NCI-H2196 treated with DMSO at 0.1 percent for 48 hours (cell line): ENCODE measurements around the gene OR3A1.
"Not testable (repeated sequence)": the region's sequence is repeated elsewhere in the genome, so short reads cannot be mapped to it uniquely, and the experiment has no call there.

Experiments
- DNase-seq: peaks from one replicate; lab custom pipeline; 2025; ENCODE audit not compliant: unreplicated experiment; lab: John Stamatoyannopoulos, UW

Gene OR3A1, protein sequence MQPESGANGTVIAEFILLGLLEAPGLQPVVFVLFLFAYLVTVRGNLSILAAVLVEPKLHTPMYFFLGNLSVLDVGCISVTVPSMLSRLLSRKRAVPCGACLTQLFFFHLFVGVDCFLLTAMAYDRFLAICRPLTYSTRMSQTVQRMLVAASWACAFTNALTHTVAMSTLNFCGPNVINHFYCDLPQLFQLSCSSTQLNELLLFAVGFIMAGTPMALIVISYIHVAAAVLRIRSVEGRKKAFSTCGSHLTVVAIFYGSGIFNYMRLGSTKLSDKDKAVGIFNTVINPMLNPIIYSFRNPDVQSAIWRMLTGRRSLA

DNA sequence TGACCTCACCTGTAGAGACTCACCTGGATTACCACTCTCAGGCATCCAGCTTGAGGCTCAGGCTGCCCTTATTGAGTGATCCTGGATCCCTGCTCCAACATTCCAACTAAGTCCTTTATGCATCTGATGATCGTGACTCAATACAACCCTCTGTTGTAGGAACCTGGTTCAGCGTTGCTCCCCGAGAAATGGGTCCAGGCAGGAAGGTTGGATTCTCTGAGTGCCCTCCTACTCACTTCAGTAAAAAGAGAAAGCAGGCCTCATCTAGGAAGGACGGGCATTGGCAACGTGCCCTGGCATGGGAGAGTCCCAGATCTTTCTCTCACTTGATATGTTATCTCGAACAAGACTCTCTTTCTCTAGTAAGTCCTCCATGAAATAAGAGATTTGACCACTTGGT lies at the start of gene OR3A1:
TSS of gene OR3A1 (minus strand) at position 101 of the 400 bp plus-strand sequence. CDS start 5,778 bp downstream, outside the sequence.
- no peak for DNase-seq

DNA sequence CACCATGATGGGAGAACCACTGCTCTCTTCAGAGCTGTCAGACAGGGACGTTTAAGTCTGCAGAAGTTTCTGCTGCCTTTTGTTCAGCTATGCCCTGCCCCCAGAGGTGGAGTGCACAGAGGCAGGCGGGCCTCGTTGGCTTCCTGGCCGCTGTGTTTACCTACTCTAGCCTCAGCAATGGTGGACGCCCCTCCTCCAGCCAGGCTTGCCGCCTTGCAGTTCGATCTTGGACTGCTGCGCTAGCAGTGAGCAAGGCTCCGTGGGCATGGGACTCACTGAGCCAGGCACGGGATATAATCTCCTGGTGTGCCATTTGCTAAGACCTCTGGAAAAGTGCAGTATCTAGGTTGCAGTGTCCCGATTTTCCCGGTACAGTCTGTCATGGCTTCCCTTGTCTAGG lies 44.6 kb upstream of the OR3A1 start:
- not testable (repeated sequence) for DNase-seq

DNA sequence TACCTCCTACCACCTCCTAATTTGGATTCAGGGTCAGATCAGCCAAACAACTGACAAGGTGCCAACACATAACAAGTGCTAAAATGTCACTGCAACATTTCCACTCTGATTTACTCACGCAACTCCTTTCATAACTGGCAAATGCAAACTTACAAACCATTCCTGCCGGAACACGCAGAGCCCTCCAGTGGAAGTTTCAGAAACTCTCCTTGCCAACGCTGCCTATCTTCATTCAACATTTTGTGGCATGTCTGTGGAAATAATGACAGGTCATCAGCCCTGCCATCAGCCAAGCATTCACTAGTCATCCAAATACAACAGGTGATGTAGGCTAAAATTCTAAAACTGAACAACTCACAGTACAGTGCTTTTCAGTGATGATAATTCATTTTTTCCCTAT lies 37.7 kb upstream of the OR3A1 start:
- no peak for DNase-seq

DNA sequence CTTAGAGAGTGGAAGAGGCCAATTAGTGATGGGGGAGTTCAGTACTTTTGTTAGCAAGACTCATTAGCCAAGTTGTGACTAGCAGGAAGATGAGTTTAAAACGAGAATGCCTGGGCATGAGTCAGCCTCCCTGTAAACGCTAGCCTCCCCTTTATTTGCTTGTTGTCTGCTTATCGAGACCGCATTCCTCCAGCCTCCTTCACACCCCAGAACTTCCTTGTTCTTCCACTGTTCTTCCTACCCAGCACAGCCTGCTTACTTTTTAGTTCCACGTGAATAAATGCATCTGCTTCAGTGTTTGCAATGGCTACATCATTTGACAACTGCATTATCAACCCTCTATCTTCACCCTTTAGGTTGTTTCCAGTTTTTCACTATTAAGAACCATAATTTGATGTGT lies 20.2 kb upstream of the OR3A1 start:
- no peak for DNase-seq

DNA sequence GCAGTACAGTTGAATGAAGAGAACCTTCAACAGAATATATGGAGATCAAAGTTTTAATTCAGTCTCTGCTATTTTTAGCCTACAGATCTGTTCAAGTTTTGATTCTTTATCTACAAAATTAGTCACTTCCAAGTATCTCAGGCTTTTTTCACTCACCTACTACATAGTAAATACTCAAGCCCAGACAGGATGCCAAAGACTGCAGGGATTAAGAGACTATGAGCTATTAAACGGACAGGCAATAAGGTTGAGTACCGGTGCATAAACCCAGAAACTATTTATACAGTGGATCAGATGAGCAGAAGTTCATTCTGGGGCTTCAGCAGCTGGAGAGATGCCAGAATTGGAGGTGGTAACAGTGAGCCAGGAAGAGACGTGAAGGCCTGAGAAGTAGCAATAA lies 18.7 kb upstream of the OR3A1 start:
- DNase-seq, result no peak

DNA sequence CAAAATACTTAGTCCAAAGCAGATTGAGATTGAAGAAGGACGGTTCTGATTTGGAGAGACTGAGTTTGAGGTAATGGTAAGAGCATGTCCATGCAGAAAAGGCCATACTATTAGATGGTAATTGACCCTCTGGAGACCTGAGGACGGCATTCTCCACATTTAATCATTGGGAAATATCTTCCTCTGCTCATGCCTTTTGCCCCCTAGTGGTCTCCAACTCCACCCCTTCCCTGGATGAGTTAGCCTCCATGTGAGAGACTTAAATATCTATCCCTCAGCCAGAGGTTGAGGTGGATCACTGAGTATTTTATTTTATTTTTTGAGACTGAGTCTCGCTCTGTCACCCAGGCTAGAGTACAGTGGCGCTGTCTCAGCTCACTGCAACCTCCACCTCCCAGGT lies 10.4 kb upstream of the OR3A1 start:
- DNase-seq, result no peak

DNA sequence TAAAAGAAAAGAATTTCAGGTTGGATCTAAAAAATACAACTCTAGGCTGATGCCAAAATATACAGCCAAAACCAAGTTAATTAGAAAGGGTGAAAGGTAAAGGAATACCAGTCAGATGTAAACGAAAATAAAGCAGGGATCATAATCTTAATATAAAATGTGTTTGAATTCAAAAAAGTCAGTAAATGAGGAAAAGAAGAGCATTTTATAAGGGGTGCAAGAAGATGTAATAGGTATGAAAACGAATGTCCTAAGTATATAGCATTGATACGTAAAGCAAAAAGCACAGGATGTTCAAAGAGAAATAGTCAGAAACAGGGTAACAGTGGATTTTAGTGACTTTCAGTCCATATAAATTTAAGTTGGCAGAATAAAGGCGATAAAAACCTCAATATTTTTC lies 2.5 kb downstream of the OR3A1 start:
- DNase-seq, result no peak

DNA sequence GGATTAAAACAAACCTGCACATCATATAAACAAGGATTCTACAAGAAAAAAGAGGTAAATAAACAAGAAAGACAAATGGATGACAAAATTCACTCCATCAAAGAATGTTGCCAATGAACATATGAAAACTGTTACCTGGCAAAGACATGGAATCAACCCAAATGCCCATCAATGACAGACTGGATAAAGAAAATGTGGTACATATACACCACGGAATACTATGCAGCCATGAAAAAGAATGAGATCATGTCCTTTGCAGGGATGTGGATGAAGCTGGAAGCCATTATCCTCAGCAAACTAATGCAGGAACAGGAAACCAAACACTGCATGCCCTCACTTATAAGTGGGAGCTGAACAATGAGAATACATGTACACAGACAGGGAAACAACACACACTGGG lies 4.6 kb downstream of the OR3A1 start:
- not testable (repeated sequence) for DNase-seq

DNA sequence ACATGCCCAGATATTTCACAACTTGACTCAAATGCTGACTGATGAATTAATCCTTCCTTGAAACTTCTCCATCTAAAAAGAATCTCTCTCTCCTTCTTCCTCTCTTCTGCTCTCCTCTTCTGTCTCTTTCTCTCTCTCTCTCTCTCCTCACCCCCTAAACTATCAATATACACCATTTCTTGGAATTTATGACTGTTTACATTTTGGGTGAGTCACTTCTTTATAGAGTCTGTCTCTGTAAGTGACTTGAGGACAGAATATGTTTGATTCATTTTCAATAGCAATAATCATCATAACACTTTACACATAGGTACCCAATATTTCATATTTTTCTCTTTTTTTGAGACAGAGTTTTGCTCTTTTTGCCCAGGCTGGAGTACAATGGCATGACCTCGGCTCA lies 15.3 kb downstream of the OR3A1 start:
- DNase-seq, result no peak

DNA sequence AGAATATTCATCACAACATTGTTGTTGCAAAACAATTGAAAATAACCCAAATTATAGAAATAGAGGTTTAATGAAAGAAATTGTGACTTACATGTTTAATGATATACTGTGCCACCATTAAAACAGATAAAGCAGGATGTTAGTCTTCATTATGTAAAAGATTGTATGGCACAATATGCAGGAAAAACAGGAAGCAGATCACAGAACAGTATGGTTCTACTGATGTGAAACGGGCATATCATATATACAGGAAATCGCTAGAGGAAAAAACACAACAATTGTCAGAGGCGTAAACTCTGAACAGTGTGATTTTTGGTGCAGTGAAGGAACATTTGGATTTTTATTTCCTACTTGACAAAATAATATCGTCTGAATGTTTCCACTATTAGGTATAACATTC lies 22.0 kb downstream of the OR3A1 start:
- DNase-seq, result no peak

DNA sequence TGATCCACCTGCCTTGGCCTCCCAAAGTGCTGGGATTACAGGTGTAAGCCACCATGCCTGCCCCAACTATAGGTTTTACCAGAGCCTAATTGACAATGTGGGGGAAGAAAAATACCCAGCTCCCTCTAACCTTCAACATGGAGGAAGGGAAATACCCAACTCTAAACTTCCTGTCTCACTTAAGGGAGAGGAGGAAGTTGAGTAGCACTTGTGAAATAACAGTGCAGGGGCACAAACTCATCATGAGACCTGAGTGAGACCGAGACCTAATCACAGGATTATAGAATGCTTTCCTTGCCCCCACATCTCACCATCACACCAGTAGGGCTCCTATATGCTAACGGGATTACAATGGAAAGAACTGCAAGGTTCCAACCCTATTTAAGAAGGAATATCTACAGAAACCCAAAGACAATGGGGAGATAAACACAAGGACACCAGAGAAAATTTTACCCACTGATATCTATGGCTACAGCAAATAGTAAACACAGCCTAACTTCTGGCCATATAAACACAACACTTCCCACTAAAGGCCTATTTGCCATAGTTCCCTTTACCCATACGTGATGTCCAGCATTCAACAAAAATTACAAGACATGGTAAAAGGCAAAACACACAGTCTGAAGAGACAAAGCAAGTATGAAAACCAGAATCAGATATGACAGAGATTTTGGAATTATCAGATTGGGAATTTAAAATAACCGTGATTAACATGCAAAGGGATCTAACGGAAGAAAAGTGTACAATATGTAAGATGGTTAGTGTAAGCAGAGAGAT lies 26.9 kb downstream of the OR3A1 start:
- no peak for DNase-seq

DNA sequence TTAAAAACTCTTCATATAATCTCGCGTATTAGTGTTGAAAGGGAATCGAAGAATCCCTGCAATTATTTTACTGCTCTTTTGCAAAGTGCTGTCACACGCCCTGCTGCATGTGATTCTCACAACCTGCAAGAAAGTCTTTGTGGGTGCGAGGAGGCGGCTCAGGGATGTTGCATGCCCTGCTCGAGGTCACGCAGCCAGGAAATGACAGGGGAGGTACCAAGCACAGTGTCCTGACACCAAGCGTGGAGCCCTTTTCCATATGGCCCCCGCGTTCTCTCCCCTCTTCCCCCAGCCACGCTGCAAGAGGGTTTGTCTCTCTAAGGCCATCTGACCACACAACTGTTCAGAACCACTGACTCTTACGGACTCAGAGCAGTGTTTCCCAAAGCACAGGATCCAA lies 37.6 kb downstream of the OR3A1 start:
- no peak for DNase-seq

DNA sequence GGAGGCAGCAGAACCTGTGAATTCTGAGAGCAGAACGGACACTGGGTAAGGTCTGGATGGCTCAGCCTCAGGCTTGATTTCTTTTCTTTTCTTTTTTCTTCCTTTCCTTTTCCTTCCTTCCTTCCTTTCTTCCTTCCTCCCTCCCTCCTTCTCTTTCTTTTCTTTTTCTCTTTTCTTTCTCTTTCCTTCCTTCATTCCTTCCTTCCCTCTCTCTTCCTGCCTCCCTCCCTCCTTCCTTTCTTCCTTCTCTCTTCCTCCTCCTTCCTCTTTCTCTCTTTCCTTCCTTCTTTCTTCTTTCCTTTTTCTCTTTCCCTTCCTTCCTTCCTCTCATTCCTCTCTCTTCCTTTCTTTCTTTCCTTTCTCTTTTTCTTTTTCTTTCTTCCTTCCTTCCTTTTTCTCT lies 38.0 kb downstream of the OR3A1 start:
- DNase-seq, result no peak

DNA sequence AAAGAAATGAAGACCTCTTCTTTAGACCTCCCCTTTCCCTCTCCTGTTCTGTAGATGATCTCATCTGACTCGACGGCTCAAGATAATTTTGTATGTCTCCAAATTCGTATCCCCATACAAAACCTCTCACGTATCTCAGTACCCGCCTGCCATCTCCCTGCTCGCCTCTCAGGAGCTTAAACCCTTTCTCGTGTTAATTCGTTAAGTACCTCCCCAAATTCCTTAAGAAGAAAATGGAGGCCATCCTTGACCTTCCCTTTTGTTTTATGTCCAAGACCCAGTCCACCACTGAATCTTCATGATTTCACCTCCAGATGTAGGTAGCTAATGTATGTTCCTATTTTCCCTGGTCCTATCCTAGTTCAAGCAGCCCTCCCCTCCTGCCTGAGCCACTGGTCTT lies 41.6 kb downstream of the OR3A1 start:
- no peak for DNase-seq

DNA sequence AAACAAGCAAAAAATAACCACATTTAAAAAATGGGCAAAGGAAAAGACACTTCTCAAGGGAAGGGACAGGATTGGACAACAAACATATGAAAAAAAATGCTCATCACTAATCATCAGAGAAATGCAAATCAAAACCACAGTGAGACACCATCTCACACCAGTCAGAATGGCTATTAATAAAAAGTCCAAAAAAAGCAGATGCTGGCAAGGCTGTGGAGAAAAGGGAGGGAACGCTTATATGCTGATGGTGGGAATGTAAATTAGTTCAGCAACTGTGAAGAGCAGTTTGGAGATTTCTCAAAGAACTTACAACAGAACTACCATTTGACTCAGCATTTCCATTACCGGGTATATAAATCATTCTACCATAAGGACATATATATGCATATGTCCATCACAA lies 49.1 kb downstream of the OR3A1 start:
- not testable (repeated sequence) for DNase-seq

DNA sequence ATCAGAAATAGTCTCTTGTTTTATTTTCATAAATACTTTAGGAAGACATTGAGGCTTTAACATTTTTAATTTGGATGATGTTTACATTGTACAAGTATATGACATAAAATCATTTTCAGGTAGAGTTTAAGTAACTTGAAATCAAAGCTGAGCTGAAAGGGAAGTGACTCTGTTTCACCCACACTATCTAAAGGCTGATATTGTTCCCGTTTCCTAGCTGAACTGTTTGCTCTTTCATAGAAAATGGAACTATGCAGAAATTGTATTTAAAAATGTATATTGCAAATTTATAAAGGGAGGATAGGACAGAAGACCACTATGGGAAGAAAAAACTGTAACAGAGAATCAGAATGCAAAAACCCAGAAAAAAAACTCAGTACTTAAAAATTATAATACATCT lies 53.3 kb downstream of the OR3A1 start:
- DNase-seq, result not testable (repeated sequence)

DNA sequence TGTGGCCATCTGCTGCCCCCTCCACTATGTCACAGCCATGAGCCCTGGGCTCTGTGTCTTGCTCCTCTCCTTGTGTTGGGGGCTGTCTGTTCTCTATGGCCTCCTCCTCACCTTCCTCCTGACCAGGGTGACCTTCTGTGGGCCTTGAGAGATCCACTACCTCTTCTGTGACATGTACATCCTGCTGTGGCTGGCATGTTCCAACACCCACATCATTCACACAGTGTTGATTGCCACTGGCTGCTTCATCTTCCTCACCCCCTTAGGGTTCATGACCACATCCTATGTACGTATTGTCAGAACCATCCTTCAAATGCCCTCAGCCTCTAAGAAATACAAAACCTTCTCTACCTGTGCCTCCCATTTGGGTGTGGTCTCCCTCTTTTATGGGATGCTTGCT lies 57.1 kb downstream of the OR3A1 start:
- not testable (repeated sequence) for DNase-seq
